TTC549 (cell line): ENCODE measurements around the gene PIK3R5.

Source experiments
- FAIRE-seq: peaks from 2 replicates; lab custom pipeline; 2012; peaks lifted over from hg19 to GRCh38; lab: Jason Lieb, UNC

Gene PIK3R5

DNA sequence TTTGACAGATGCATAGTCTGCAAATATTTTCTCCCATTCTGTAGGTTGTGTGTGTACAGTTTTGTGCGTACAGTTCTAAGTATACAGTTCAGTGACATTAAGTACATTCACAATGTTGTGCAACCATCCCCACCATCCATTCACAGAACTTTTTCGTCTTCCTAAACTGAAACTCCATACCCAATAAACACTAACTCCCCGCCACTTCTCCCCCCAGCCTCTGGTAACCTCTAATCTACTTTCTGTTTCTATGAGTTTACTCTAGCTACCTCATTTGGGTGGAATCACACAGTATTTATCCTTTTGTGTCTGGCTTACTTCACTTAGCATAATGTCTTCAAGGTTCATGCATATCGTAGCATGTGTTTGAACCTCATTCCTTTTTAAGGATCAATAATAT, 14.3 kb downstream of the PIK3R5 start:
- FAIRE-seq = no peak

DNA sequence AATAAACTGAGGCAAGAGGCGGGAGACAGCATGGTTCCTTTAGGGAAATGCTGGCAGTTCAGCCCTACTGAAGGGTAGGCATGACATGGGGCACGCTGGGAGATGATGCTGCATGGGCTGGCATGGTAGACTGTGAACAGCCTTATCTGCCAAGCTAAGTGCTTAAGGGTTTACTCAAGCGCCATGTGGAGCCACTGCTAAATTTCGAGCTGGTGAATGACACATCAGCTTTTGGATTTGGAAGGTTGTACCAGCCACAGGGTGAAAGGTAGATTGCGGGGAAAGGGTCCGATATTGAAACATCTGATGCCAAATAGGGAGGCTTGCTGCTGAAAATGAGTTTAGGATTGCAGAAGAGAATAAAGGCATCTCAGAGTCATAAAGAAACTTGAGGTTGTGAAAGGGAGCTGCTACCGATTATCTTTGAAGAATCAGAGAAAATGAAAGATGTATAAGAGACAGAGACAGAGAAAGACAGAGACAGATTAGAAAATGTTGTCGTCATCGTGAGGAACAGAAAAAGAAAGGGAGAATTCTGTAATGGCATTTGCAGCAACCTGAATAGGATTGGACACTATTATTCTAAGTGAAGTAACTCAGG, 16.3 kb downstream of the PIK3R5 start:
- no peak for FAIRE-seq

DNA sequence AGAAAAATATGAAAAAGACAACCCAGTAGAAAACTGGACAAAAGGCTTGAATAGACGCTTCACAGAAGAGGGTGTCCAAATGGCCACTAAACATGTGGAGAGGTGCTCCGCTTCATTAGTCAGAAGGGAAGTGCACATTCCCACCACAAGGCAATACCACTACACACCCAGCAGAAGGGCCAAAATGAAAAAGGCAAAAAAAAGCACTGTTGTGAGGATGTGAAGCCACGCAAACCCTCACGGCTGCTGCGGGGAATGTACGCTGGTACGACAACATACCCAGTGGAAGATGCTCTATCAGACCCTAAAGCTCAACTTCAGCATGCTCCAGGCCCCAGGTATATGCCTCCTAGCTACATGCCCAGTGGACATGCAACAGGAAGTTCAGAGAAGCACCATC, 17.0 kb downstream of the PIK3R5 start:
- FAIRE-seq = no peak

DNA sequence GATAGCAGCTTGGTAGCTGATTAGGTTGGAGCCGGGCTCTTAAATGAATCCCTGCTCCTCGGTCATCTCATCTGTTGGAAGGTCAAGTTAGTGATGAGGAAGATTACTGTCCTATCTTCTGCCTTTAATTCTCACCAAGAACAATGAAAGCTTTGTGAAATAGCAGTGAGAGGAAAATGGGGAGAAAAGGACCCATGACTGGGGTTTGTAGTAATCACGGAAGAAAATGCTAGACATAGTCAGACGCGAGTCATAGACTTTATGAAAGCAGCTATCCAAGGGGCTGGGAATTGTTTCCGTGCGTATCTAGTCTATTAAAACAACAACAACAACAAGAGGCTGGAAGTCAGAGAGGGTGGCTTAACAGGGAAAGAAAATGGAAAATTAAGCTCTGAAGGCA, 18.3 kb downstream of the PIK3R5 start:
- no peak for FAIRE-seq

DNA sequence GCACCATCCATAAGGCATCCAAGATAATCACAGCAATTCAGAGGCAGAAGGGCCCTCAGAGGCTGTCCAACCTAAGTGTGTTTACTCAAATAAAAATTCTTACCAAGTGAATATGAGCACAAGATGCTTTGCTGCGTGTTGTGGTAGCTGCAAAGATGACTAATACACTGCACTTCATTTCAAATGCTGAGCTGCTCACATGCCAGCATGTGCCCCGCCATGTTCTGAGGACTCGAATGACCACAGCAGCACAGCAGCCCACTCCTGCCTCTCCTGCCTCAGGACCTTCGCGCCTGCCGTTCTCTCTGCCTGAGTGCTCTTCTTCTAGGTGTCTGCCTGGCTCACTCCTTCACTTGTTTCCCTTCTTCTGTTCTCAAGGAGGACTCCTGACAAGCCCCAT, 19.0 kb downstream of the PIK3R5 start:
- no peak for FAIRE-seq

DNA sequence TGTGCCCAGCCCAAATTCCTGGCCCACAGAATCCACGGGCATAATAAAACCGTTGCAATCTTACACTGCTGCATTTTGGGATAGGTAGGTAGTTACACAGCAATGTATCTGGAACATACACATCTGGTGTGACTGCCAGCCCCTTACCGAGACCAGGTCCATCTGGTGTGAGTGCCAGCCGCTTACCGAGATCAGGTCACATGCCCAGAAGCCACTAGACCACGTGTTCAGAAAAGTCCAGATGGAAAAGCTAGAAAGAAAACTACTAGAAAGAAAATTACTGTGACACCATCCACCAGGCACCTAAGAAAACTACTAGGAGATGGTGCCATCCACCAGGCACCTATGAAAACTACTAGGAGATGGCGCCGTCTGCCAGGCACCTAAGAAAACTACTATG, 19.4 kb downstream of the PIK3R5 start:
- FAIRE-seq = no peak

DNA sequence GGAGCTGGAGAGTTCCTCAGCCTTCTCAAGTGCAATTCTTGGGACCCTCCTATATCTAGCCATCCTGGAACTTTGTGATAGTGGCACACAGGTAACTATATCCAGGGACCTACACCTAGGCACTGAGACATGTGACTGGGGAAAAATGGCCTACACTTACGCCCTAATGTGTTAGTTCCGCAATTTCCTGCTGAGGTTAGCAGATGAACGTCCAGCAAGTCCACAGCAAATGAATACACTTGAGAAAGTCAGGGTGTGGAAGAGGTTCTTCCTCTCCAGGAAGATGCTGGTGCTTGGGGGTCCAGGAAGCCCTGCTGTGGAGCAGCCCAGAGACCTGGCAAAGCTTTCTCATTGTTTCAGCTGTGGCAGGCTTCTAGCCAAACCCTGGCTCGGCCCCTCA, 20.8 kb downstream of the PIK3R5 start:
- no peak for FAIRE-seq

DNA sequence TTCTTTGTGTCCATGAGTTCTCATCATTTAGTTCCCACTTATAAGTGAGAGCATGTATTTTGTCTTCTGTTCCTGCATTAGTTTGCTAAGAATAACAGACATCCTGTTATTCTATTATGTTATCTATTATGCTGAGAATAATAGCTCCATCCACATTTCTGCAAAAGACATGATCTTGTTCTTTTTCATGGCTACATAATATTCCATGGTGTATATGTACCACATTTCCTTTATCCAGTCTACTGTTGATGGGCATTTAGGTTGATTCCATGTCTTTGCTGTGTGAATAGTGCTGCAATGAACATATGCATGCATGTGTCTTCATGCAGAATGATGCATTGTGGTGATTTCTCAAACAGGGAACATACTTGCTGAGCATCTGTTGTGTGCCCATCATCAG, 21.4 kb downstream of the PIK3R5 start:
- no peak for FAIRE-seq

DNA sequence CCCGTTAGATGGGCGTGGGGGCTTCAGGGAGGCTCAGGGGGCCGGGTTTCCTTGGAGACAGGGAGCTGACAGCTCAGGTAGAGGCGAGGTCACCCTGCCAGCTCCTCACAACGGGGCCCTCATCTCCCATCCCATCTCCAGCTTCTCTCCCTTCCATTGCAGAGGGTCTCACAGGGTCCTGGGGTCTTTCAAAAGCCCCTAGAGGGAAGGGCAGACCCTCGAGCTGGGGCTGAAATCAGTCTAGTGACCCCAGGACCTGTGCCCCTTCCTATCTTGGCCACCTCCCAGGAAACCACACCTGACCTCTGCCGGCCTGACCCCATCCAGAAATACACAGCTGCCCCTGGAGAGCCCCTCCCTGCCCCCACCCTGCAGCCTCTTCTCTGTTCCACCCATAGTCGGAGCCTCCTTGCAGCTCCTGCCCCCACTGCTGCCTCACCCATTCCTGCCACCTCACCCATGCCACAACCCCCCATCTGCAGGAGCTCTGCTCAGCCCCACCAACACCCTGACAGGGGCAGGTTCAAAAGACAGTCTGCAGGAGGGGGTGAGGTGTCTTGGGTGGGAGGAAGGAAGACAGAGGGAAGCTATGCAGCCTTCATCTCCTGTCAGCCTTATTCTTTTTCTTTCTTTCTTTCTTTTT, 23.4 kb downstream of the PIK3R5 start:
- FAIRE-seq = no peak

DNA sequence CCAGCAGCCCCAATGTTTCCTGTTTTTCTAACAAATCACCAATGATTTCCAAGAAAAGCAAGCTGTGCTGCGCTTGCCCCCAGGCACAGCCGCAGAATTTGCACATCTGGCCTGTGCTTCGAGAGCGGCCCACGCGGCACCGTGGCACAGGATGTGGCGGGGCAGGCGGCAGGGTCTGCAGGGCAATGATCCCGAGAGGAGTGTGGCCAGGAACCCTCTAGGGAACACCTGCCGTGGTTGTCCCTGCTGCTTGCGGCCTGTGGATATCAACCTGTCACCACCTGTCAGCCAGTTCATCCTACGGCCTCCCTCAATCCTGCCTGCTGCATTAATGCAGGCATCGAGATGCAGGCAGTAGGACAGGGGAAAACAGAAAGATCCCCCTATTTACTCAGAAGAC, 24.0 kb downstream of the PIK3R5 start:
- FAIRE-seq = no peak

DNA sequence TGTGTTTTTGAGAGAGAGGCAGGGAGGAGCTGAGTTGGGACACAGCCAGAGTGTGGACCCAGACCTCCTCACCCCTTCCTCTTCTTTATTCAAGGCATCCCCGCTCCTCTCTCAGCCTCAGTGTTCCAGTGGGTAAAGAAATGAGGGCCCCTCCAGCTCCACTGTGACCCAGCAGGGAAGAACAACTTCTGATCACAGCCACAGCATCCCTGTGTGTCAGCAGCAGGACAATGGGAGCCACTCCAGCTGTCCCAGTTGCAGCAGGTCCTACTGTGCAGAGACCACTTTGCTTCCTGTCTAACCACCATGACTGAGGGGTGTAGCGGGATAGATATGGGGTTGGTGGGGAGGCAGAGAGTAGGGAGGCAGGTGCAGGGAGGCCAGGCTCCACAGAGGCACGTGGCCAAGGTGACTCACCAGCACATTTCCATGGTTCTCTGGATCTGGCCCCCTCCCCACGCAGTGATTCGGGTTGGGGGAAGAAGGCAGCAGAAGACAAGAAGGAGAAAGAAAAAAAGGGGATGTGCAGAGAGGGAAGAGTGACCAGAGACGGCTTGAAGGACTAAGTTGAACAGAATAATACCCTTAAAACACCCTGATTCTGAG, 24.5 kb downstream of the PIK3R5 start:
- no peak for FAIRE-seq

DNA sequence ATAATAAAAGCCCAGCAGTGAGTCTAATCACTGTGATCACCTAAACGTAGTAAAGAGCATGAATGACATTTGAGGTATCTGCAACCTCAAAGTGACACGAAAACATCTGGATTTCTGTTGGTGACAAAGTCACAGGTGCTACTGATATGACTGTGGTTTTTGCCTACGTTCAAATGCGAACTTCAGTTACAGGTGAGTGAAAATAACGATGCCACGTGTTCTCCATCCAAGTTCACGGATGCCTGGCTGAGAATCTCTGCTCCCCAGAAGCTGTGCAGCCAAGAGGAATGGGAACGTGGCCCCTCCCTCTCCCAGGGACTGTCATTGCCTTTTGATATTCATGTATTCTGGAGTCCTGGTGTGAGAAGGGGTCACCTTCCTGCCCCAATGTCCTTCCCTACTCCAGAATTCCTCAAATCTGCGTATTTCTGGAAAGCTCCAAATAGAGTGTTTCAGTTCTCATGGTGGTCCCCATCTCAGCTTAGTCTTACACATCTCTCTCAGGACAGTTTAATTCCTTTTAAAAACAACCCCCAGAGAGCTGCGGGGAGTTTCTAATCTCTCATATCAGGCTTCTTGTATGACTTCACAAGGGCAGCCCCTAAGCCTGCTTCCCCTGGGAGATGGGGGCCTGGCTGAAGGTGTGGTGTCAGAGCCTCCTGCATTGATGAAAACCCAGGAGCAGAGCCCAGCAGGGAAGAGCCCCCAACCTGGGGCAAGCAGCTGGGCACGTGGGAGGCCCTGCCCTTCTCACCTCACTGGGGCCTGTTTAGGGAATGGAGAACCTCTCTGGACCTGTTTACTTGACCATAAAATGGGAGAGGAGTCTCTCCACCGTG, 25.8 kb downstream of the PIK3R5 start:
- no peak for FAIRE-seq

DNA sequence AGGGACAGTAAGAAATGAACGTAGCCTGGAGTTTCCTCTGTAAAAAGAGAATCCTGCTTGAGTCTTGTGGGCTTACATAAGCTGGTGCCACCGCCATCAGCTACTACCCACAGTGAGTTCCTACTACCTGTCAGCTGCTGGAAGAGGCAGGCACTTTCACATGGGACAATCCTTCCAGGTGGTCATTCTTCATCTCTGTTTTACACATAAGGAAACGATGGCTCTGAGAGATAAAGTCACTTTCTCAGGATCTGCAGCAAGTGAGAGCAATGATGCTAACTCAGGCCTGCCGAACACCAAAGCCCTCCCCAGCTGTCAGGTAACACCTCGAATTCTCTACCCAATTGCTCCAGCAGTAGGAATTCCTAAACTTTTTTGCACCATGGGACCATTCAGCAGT, 26.6 kb downstream of the PIK3R5 start:
- no peak for FAIRE-seq

DNA sequence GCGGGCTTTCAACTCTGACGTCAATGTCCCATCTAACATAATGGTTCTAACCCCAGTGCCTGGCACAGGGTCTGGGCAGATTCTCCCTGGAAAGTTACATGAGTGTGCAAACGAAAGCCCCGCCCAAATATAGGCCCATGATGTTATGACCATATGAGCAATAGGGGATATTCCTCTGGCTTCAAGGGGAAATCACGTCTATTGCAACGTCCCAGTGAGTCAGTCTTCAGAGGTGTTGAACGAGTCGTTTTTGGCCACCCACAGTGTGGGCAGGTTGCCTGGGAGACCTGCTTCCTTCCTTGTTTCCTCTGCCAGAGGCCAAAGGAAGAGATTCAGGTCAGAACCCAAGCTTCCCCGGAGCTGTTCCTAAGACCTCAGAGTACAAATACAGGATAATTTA, 30.3 kb downstream of the PIK3R5 start:
- no peak for FAIRE-seq

DNA sequence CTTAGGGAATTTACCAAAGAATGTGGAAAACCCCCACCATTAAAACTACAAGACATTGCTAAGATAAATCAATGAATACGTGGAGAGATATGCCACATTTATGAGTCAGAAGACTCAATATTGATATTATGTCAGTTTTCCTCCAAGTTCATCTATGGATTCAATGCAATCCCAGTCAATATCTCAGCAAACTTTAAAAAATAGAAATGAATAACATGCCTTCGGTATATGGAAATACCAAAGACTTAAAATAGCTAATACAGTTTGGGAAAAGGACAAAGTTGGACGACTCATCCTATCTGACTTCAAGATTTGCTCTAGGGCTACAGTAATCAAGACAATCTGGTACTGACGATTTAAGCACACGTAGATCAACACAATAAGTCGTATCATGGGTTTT, 31.2 kb downstream of the PIK3R5 start:
- FAIRE-seq = no peak

DNA sequence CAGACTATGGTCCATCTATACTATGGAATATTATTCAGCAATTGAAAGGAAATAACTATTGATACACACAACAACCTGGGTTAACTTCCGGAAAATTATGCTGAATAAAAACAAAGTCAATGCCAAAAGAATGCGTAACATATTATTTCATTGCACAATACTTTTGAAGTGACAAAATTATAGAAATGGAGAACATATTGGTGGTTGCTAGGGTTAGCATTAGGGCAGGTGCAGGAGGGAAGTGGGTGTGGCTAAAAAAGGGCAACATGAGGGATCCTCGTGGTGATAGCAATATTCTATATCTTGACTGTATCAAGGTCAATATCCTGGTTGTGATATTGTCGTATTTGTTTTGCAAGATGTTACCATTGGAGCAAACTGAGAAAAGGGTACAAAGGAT, 34.9 kb downstream of the PIK3R5 start:
- no peak for FAIRE-seq

DNA sequence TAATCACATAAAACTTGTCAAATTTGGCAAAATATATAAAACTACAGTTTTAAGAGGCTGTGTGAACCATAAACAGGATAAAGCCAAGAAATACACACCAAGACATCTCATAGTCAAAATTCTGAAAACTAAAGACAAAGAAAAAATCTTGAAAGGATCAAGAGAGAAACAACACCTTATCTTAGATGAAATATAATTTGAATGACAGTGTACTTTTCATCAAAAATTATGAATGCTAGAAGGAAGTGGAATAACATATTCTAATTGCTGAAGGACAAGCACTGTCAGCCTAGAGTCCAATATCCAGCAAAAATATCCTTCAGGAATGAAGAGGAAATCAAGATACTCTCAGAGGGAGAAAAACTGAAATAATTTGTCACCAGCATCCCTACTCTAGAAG, 37.2 kb downstream of the PIK3R5 start:
- no peak for FAIRE-seq

DNA sequence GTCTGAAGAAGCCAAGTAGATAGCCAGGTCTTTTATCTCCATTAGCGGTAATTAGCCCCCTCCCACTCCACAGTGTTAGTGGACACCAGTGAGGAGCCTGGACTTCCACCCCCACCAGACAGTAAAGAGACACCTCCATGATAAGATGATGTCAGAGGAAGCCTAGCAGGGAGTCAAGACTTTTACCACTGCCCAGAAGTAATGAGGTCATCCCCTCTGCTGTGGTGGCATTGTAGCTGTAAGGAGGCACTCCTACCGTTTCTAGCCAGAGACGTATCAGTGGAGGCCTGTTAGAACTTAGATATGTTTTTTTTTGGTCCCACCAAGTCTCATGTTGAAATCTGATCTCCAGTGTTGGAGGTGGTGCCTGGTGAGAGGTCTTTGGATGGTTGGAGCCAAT, 38.1 kb downstream of the PIK3R5 start:
- no peak for FAIRE-seq

DNA sequence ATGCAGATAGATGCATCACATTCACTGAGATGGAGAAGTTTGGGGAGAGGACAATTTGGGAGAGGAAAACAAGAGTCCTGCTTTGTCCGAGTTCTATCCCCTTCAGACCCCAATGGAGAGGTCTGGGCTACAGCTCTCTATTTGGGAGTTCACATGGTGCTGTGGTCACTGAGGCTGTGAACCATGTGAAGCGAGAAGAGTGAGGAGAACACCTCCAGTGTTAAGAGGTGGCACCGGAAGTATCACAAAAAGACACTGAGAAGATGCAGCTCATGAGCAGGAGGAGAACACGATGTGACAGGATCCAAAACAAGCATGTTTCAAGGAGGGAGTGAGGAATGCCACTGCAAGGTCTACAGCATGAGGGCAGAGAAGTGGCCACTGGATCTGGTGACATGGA, 39.7 kb downstream of the PIK3R5 start:
- FAIRE-seq = no peak

DNA sequence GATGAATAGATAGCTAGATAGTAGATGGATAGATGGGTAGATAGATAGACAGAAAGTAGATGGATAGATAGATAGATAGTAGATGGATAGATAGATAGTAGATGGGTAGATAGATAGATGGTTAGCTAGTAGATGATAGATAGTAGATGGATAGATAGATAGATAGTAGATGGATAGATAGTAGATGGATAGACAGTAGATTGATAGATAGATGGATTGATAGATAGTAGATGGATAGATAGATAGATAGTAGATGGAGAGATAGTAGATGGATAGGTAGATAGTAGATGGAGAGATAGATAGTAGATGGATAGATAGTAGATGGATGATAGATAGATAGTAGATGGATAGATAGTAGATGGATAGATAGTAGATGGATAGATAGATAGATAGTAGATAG, 40.4 kb downstream of the PIK3R5 start:
- FAIRE-seq = no peak

DNA sequence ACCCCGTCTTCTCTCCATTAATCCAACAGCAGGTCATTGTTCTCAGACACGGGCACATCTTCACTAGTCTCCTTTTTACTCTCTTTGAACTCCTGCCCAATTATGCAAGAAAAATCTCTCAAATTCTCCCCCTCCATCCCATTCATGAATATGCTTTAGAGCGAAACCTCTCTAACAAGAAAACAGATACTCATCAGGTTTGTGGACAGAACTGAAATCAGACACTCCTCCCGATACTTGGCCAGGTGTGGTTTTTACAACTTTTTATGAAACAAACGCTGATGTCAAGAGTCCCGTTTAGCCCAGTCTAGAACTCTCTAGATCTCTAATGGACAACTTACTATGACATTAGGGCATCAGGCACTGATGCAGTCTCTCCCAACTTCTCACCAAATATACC, 40.9 kb downstream of the PIK3R5 start:
- FAIRE-seq = no peak

DNA sequence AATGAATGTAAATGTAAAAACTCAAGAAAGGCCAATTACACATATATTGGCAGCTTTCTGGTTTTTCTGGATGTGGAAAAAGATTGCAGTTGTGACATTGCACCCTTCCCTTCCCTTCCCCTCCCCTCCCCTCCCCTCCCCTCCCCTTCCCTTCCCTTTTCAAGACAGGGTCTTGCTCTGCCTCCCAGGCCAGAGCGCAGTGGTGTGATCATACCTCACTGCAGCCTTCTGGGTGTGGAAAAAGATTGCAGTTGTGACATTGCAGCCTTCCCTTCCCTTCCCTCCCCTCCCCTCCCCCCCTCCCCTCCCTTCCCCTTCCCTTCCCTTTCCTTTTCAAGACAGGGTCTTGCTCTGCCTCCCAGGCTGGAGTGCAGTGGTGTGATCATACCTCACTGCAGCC, 41.7 kb downstream of the PIK3R5 start:
- no peak for FAIRE-seq

DNA sequence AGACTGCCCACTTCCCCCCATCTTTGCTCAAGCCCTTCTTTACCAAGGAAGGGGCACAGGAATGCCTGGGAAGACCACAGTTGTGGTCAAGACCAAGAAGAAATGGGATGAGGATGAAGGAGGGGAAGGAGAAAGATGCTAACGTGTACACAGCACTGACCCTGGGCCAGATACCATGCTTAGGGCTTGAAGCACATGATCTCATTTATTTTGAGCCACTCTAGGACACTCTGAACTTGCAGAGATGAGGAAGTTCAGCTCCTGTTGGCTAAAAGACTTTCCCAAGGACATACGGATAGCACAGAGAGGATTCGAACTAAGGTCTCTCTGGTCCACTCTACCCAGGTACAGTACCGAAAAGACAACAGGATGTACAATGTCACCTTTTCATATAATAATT, 42.6 kb downstream of the PIK3R5 start:
- no peak for FAIRE-seq
